Stimulated activated naive B cell treated with anti-CD40 and anti-IgM and Interleukin-4, amounts not matched to agents 10 μg/mL and 1 μg/mL and 100 μg/mL, for 72 hours (primary cell): ENCODE measurements around the gene DSCAML1.

Experiments
- ATAC-seq, 2 donors: fragments of 150-1000 bp; cut with Tn5 transposase; replicated peaks; 2 replicates each; pipeline ENCODE4 v1.10.0; 2021; ENCODE audit warnings: moderate library complexity in 1 of 2
- DNase-seq: peaks from one replicate; pipeline ENCODE4 v3.0.0; 2021
- H3K27ac Mint-ChIP-seq: one replicate; pipeline ENCODE4 v1.8.0; 2022; ENCODE audit warnings: mild to moderate bottlenecking, mixed read lengths
- H3K27me3 Mint-ChIP-seq, 2 donors: one replicate each; pipeline ENCODE4 v1.8.0; 2022; ENCODE audit warnings: mixed read lengths in 2 of 2
- H3K36me3 Mint-ChIP-seq, 2 donors: one replicate each; pipeline ENCODE4 v1.8.0; 2022; ENCODE audit warnings: mixed read lengths in 2 of 2, mild to moderate bottlenecking in 1 of 2
- H3K4me1 Mint-ChIP-seq, 2 donors: one replicate each; pipeline ENCODE4 v1.8.0; 2022; ENCODE audit warnings: mixed read lengths in 2 of 2, mild to moderate bottlenecking in 1 of 2
- H3K4me3 Mint-ChIP-seq, 2 donors: one replicate each; pipeline ENCODE4 v1.8.0; 2022; ENCODE audit warnings: mild to moderate bottlenecking in 2 of 2, mixed read lengths in 2 of 2, moderate library complexity in 1 of 2
- H3K9me3 Mint-ChIP-seq, 2 donors: one replicate each; pipeline ENCODE4 v1.8.0; 2022; ENCODE audit warnings: mixed read lengths in 2 of 2, mild to moderate bottlenecking in 1 of 2

DSCAML1 gene

DNA sequence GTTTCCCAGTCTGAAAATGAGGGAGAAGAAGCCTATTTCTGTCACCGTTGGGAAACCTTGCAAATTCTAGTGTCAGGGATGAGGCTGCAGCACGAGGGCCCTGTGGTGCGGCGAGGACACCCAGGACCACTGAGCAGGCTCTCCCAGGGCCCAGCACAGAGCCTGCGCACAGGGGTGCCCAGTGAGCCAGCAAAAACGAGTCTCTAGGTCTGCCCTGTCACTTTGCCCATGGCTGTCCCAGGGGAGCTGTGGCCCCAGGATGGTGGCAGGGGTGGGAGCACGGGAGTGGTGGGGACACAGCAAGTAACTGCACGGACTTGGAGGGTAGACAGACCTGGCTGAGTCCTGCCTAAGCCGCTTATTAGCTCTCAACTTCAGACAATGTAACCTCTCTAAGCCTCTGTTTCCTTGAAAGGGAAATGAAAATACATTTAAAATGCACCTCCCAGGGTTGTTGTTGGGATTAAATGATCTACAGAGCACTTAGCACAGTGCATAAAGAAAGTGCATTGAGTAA lies 44.2 kb downstream of the DSCAML1 start:
- no peak for DNase-seq
- no peak for ATAC-seq
- no peaks in the 10 kb centered on the region for H3K36me3 Mint-ChIP-seq

GRCh38 chr11:117752071-117752470 lies 44.9 kb downstream of the DSCAML1 start:
- Mint-ChIP-seq H3K4me1 (no peaks in the 10 kb centered on the region), H3K27ac (no peak overlapping the region), H3K9me3 (no peaks in the 10 kb centered on the region), H3K4me3 (no peak overlapping the region), H3K27me3 (peaks cover 0 to 15% of the 10 kb centered on the region in 2 donors), H3K36me3 (no peaks in the 10 kb centered on the region)
- ATAC-seq: no peak
- no peak for DNase-seq

More for the DNA sequence above, 44.2 kb downstream of the DSCAML1 start:
- peaks cover 0 to 12% of the 10 kb centered on the region in 2 donors for H3K27me3 Mint-ChIP-seq
- no peak overlapping the region for H3K27ac Mint-ChIP-seq
- no peak overlapping the region for H3K4me3 Mint-ChIP-seq
- no peaks in the 10 kb centered on the region for H3K9me3 Mint-ChIP-seq
- no peaks in the 10 kb centered on the region for H3K4me1 Mint-ChIP-seq

DNA sequence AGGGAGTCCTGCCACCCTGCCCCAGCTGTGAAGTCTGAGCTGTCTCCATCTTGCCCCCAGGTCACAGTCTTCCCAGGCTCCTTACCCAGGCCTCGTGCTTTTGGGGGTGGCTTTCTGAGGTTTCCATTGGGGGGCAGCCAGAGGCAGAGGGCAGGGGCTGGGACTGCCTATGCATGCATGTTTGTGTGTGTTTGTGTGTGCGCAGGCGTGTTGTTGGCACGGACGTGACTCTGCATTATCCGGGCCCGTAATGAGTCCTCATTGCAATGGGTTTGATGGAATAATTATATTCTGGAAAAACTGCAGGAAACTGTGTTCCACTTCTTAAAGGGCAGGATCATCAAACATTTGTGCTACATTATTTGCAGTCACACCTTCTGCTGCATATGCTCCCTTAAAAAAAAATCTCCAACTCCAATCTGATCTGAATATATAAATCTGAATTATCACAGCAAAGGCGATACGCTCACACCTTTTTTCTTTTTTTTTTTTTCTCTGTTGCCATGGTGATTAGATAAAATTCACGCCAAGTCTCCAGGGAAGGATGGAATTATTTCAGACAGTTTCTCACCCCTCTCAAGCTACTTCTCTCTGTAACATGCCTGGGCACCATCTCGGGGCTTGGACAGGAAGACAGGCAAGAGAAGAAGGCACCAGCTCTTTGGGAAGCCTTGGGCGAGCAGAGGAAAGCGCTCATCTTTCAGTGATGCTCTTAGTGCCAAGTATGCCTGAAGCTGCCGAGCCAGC lies 45.9 kb downstream of the DSCAML1 start:
- Mint-ChIP-seq H3K9me3 (no peaks in the 10 kb centered on the region), H3K4me1 (no peaks in the 10 kb centered on the region), H3K4me3 (no peak overlapping the region), H3K27ac (no peak overlapping the region), H3K27me3 (peaks cover 0 to 16% of the 10 kb centered on the region in 2 donors), H3K36me3 (peaks cover 0 to 4% of the 10 kb centered on the region in 2 donors)
- DNase-seq (no peak), ATAC-seq (no peak)

DNA sequence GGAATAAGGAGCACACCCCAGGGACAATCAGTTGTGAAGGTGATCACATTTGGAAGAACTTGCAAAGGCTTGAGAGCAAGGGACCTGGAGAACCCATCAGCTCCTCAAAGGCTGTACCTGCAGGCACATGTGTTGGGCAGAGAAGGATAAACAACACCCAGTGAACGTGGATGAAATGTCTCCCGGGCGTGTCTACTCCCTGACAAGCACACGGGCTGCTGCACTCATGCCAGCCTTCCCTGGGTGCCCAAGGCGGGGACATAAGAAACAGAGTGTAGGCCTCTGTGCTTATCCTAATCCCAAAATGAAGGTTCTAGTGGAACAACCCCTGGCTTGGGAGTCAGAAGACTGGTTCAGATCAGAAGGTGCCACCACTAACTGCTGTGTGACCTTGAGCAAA lies 46.7 kb downstream of the DSCAML1 start:
- H3K4me1 Mint-ChIP-seq: no peaks in the 10 kb centered on the region
- no peak for DNase-seq
- no peak overlapping the region for H3K27ac Mint-ChIP-seq
- peaks cover 0 to 13% of the 10 kb centered on the region in 2 donors for H3K27me3 Mint-ChIP-seq
- no peak overlapping the region for H3K4me3 Mint-ChIP-seq
- H3K36me3 Mint-ChIP-seq: peaks cover 0 to 4% of the 10 kb centered on the region in 2 donors
- no peak for ATAC-seq
- H3K9me3 Mint-ChIP-seq: no peaks in the 10 kb centered on the region

- DNase-seq: no peak
- Mint-ChIP-seq H3K36me3 (peaks cover 0 to 4% of the 10 kb centered on the region in 2 donors), H3K27me3 (peaks cover 1 to 18% of the 10 kb centered on the region in 2 donors), H3K4me1 (no peaks in the 10 kb centered on the region), H3K27ac (no peak overlapping the region), H3K9me3 (no peaks in the 10 kb centered on the region), H3K4me3 (no peak overlapping the region)
- no peak for ATAC-seq
Observed at GRCh38 chr11:117749541-117749910, 47.5 kb downstream of the DSCAML1 start.

DNA sequence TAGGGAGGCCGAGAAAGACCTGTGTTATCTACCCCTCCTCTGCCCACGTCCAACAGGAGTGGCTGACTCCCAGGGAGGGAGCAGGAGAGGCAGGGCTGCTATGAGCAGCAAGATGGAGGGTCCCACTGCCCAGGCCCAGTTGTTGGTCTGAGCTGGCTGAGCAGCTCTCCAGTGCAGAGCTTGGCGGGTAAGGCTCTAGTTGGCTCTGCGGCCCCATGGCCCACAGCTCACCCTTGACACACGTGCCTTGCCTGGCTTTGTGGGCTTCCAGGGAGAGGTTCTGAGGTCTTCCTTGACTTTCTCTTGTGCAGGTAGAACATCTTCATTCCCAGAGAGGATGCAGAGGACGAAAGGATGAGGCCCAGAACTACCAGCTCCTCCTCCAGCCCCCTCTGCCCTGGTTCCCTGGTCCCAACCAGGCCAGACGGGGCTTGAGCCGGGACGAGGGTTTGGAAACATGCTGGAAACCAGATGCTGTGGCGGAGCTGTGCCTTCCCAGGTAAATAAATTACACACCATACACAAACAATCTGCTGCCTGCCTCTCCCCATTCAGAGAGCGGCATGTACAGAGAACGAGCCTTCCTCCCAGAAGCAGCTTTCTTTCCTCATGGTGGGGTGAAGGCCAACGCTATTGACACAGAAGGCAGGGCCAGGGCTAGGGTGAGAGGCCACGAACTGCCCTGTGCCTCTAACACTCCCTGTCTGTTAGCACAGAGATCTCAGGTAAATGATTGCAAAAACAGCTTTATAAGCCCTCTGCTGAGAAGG lies 48.1 kb downstream of the DSCAML1 start:
- no peaks in the 10 kb centered on the region for H3K9me3 Mint-ChIP-seq
- ATAC-seq (no peak), DNase-seq (no peak)
- H3K4me1 Mint-ChIP-seq: no peaks in the 10 kb centered on the region
- H3K27me3 Mint-ChIP-seq: peaks cover 3 to 23% of the 10 kb centered on the region in 2 donors
- H3K36me3 Mint-ChIP-seq: peaks cover 0 to 4% of the 10 kb centered on the region in 2 donors
- H3K4me3 Mint-ChIP-seq: no peak overlapping the region
- H3K27ac Mint-ChIP-seq: no peak overlapping the region

DNA sequence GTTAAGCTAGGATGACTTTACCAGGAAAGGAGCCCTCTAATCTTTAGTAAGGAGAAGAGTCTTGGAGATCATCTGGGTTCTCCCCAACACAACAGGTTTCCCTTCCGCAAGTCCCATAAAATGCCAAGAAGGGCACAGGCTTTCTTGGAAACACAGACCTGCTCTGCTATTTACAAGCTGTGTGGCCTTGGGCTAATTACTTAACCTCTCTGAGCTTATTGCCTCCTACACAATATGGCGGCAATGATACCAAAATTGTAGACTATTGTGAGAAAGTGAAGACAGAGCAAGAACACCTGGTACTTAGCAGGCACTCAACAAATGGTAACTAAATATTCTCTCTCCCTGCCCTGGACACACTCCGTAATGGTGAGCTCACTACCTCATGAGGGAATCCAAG lies 49.1 kb downstream of the DSCAML1 start:
- Mint-ChIP-seq H3K27ac (no peak overlapping the region), H3K4me3 (no peak overlapping the region), H3K4me1 (peaks cover 0 to 6% of the 10 kb centered on the region in 2 donors), H3K36me3 (peaks cover 0 to 4% of the 10 kb centered on the region in 2 donors), H3K27me3 (peaks cover 12 to 34% of the 10 kb centered on the region in 2 donors), H3K9me3 (peaks cover 0 to 1% of the 10 kb centered on the region in 2 donors)
- ATAC-seq (no peak), DNase-seq (no peak)

DNA sequence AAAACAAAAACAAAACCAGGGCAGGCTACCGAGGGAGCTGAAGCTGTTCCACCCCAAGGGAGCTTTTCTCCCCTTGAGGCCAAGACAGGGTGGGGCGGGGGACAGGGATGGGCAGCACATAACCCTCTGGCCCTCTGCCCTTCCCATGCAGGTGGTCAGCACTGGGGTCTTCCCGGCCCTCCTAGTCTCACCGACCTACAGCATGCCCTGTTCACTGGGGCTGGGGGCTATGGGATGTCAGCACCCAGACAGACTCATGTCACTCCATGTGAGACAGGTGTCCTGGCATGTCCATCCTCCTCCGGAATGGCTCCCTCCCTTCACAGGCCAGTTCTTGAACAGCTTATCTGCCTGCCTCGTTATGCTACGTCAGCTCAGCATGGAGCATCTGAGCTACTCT lies 51.7 kb downstream of the DSCAML1 start:
- Mint-ChIP-seq H3K27ac (no peak overlapping the region), H3K9me3 (peaks cover 0 to 4% of the 10 kb centered on the region in 2 donors), H3K36me3 (peaks cover 0 to 15% of the 10 kb centered on the region in 2 donors), H3K4me1 (peaks cover 0 to 8% of the 10 kb centered on the region in 2 donors), H3K4me3 (no peak overlapping the region), H3K27me3 (peaks cover 15 to 59% of the 10 kb centered on the region in 2 donors)
- no peak for ATAC-seq
- no peak for DNase-seq

DNA sequence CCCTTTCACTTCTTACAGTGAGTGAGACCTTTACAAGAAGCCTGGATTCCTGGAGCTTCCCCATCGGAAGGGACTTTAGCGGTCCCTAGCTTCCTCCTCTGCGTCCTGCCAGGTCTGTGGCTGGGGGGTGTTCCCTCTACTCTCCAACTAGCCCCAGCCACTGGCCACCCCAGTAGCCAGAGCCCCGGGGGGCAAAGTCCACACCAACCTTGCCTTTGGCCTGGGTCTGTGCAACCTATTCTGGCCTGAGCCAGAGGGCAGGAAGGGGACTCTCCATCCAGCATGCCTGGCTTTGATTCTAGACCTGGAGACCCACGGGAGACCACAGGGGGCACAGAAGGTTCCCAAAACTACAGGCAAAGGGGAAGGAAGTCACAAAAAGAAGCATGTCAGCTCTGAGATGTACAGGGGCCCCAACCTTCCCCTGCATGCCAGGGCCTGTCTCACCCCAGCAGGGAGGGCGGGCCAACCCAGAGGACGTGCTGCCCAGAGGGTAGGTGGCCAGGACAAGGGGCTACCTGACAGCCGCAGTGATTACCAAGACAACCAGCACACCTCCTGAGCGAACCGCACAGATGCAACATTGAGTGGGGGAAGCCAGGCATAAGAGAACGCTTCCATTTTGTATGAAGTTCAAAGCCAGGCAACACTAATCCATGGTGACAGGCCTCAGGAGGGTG lies 52.4 kb downstream of the DSCAML1 start:
- Mint-ChIP-seq H3K36me3 (peaks cover 0 to 15% of the 10 kb centered on the region in 2 donors), H3K4me3 (no peak overlapping the region), H3K4me1 (peaks cover 0 to 8% of the 10 kb centered on the region in 2 donors), H3K9me3 (peaks cover 0 to 4% of the 10 kb centered on the region in 2 donors), H3K27ac (no peak overlapping the region), H3K27me3 (peaks cover 15 to 66% of the 10 kb centered on the region in 2 donors)
- no peak for ATAC-seq
- no peak for DNase-seq

- no peak for ATAC-seq
- peaks cover 15 to 66% of the 10 kb centered on the region in 2 donors for H3K27me3 Mint-ChIP-seq
- DNase-seq: no peak
Observed at GRCh38 chr11:117743121-117743815, 53.7 kb downstream of the DSCAML1 start.

DNA sequence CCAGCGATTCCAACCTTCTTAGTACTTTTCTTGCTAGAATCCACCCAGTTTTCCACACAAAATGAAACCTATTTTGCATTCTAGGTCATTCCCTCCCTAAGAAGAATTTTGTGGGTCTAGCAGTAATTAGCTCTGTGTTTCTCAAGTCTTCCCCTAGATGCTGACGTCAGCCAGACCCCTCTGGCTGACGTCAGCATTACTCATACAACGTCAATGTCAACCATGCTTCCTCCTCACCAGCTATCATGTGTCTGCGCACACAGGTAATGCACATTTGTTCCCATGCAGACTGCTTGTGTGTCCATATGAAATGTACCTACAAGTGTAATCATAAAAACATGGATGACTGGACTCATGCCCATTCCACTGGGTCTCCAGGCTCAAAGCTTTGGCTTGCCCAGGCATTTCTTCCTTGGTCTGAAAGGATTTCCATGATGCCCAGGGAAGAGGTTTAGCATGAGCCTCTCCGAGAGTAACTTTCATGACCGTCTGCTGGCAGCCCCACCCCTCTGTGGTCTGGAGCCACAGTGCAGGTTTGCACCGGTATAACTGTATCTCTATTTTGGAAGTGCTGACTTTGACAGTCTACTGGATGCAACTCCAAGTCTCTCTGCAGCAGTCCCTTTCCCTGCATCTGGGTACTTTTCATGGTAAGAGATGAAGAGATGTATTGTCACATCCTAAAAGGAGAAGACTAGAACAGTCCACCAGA lies 58.6 kb downstream of the DSCAML1 start:
- H3K4me1 Mint-ChIP-seq: peaks cover 3 to 7% of the 10 kb centered on the region in 2 donors
- peaks cover 0 to 12% of the 10 kb centered on the region in 2 donors for H3K36me3 Mint-ChIP-seq
- no peak for DNase-seq
- H3K27ac Mint-ChIP-seq: no peak overlapping the region
- no peak overlapping the region for H3K4me3 Mint-ChIP-seq
- peaks cover 9 to 52% of the 10 kb centered on the region in 2 donors for H3K27me3 Mint-ChIP-seq
- peaks cover 0 to 4% of the 10 kb centered on the region in 2 donors for H3K9me3 Mint-ChIP-seq
- ATAC-seq: no peak

More at GRCh38 chr11:117743121-117743815, 53.7 kb downstream of the DSCAML1 start:
- Mint-ChIP-seq H3K9me3 (peaks cover 0 to 4% of the 10 kb centered on the region in 2 donors), H3K4me1 (peaks cover 0 to 8% of the 10 kb centered on the region in 2 donors), H3K36me3 (peaks cover 0 to 15% of the 10 kb centered on the region in 2 donors), H3K4me3 (no peak overlapping the region), H3K27ac (no peak overlapping the region)

GRCh38 chr11:117735350-117735977 lies 61.6 kb downstream of the DSCAML1 start:
- no peaks in the 10 kb centered on the region for H3K36me3 Mint-ChIP-seq
- no peak overlapping the region for H3K4me3 Mint-ChIP-seq
- ATAC-seq (no peak), DNase-seq (no peak)
- H3K27me3 Mint-ChIP-seq: peaks cover 4 to 23% of the 10 kb centered on the region in 2 donors
- H3K4me1 Mint-ChIP-seq: peaks cover 0 to 3% of the 10 kb centered on the region in 2 donors
- H3K27ac Mint-ChIP-seq: no peak overlapping the region
- H3K9me3 Mint-ChIP-seq: no peaks in the 10 kb centered on the region

- no peak overlapping the region for H3K4me3 Mint-ChIP-seq
- H3K27me3 Mint-ChIP-seq: peaks cover 4 to 15% of the 10 kb centered on the region in 2 donors
Observed at GRCh38 chr11:117734601-117735024, 62.4 kb downstream of the DSCAML1 start.

More at GRCh38 chr11:117734601-117735024, 62.4 kb downstream of the DSCAML1 start:
- H3K27ac Mint-ChIP-seq: no peak overlapping the region
- peaks cover 0 to 3% of the 10 kb centered on the region in 2 donors for H3K4me1 Mint-ChIP-seq
- H3K9me3 Mint-ChIP-seq: peaks cover 0 to 4% of the 10 kb centered on the region in 2 donors
- ATAC-seq: no peak
- H3K36me3 Mint-ChIP-seq: peaks cover 0 to 4% of the 10 kb centered on the region in 2 donors
- no peak for DNase-seq
